NCI-H2081 (cell line): Measurements from ENCODE around the gene NQO1.

Experiments used
- DNase-seq, 2 experiments: peaks; one replicate each; lab custom pipeline; 2025; lab: John Stamatoyannopoulos, UW

NQO1 gene

GRCh38 chr16:69706256-69706974 is 19.9 kb downstream of the NQO1 start:
- no peak for DNase-seq

GRCh38 chr16:69703638-69704037 is 22.7 kb downstream of the NQO1 start:
- DNase-seq = no peak

GRCh38 chr16:69701866-69702265 is 24.5 kb downstream of the NQO1 start:
- no peak for DNase-seq

GRCh38 chr16:69701452-69701851 is 24.9 kb downstream of the NQO1 start:
- DNase-seq = no peak

GRCh38 chr16:69699915-69700314 is 26.4 kb downstream of the NQO1 start:
- no peak for DNase-seq

- DNase-seq = no peak
Observed at GRCh38 chr16:69698404-69698803, 28.0 kb downstream of the NQO1 start.

GRCh38 chr16:69693916-69694315 is 32.4 kb downstream of the NQO1 start:
- DNase-seq = no peak

GRCh38 chr16:69691980-69692911 is 34.1 kb downstream of the NQO1 start:
- no peak for DNase-seq

GRCh38 chr16:69688589-69688988 is 37.8 kb downstream of the NQO1 start:
- DNase-seq = no peak

GRCh38 chr16:69680358-69680757 is 46.0 kb downstream of the NQO1 start:
- DNase-seq = no peak

- DNase-seq = no peak
Observed at GRCh38 chr16:69672998-69673713, 53.2 kb downstream of the NQO1 start.

GRCh38 chr16:69672315-69672997 is 53.9 kb downstream of the NQO1 start:
- no peak for DNase-seq

GRCh38 chr16:69669577-69669976 is 56.8 kb downstream of the NQO1 start:
- DNase-seq = no peak

- DNase-seq = no peak
Observed at GRCh38 chr16:69663846-69664245, 62.5 kb downstream of the NQO1 start.

- DNase-seq = no peak
Observed at GRCh38 chr16:69662901-69663300, 63.5 kb downstream of the NQO1 start.

GRCh38 chr16:69660166-69660565 is 66.2 kb downstream of the NQO1 start:
- no peak for DNase-seq
